Measurements from ENCODE around the gene MBOAT1.

Gene MBOAT1

GRCh38 chr6:20236909-20237600 is 24.8 kb upstream of the MBOAT1 start:
- Histone ChIP-seq H3K27ac (no peak overlapping the region), H3K27me3 (ENCODE audit: insufficient read depth, low read depth, severe bottlenecking) (no peaks in the 10 kb centered on the region), H3K9me3 (ENCODE audit: severe bottlenecking) (no peaks in the 10 kb centered on the region), H3K36me3 (no peaks in the 10 kb centered on the region), H3K4me3 (ENCODE audit: low read depth, low read length) (no peak overlapping the region)
- no peak for TF ChIP-seq CTCF (IDR thresholded peaks at IDR 0.05; ENCODE audit: low read depth, low read length)
- DNase-seq = no peak

- Histone ChIP-seq H3K9me3 (ENCODE audit: severe bottlenecking) (no peaks in the 10 kb centered on the region), H3K4me3 (ENCODE audit: low read depth, low read length) (no peak overlapping the region), H3K27me3 (ENCODE audit: insufficient read depth, low read depth, severe bottlenecking) (no peaks in the 10 kb centered on the region), H3K36me3 (no peaks in the 10 kb centered on the region), H3K27ac (no peak overlapping the region)
- TF ChIP-seq CTCF (IDR thresholded peaks at IDR 0.05; ENCODE audit: low read depth, low read length) = no peak
- no peak for DNase-seq
Observed at GRCh38 chr6:20236344-20236743, 24.1 kb upstream of the MBOAT1 start.

GRCh38 chr6:20235041-20235440 is 22.8 kb upstream of the MBOAT1 start:
- Histone ChIP-seq H3K27me3 (ENCODE audit: insufficient read depth, low read depth, severe bottlenecking) (no peaks in the 10 kb centered on the region), H3K27ac (no peak overlapping the region), H3K9me3 (ENCODE audit: severe bottlenecking) (no peaks in the 10 kb centered on the region), H3K36me3 (no peaks in the 10 kb centered on the region), H3K4me3 (ENCODE audit: low read depth, low read length) (no peak overlapping the region)
- no peak for TF ChIP-seq CTCF (IDR thresholded peaks at IDR 0.05; ENCODE audit: low read depth, low read length)
- DNase-seq = no peak

GRCh38 chr6:20234136-20234535 is 21.9 kb upstream of the MBOAT1 start:
- no peaks in the 10 kb centered on the region for H3K27me3 ChIP-seq (ENCODE audit: insufficient read depth, low read depth, severe bottlenecking)
- H3K9me3 ChIP-seq (ENCODE audit: severe bottlenecking) = no peaks in the 10 kb centered on the region
- no peak for TF ChIP-seq CTCF (IDR thresholded peaks at IDR 0.05; ENCODE audit: low read depth, low read length)
- no peak overlapping the region for H3K4me3 ChIP-seq (ENCODE audit: low read depth, low read length)
- no peaks in the 10 kb centered on the region for H3K36me3 ChIP-seq
- DNase-seq = no peak
- H3K27ac ChIP-seq = no peak overlapping the region

- no peaks in the 10 kb centered on the region for H3K9me3 ChIP-seq (ENCODE audit: severe bottlenecking)
- H3K4me3 ChIP-seq (ENCODE audit: low read depth, low read length) = no peak overlapping the region
- H3K27me3 ChIP-seq (ENCODE audit: insufficient read depth, low read depth, severe bottlenecking) = no peaks in the 10 kb centered on the region
- DNase-seq = no peak
- no peak overlapping the region for H3K27ac ChIP-seq
- no peak for TF ChIP-seq CTCF (IDR thresholded peaks at IDR 0.05; ENCODE audit: low read depth, low read length)
- H3K36me3 ChIP-seq = no peaks in the 10 kb centered on the region
Observed at GRCh38 chr6:20233007-20233730, 20.9 kb upstream of the MBOAT1 start.
